ENCODE data around the gene PDCD1. TPM values are rescaled to one million over a fixed set of nuclear protein-coding genes. Genes with fewer than 3 reads are reported as not detected.

PDCD1 gene
- total RNA-seq, 1 experiment from 2014 or later = 0.22 TPM

- Histone ChIP-seq H3K9me3 (ENCODE audit: control insufficient read depth in 1 of 2, insufficient read depth in 1 of 2, low read depth in 1 of 2, low read length in 2 of 2) (peaks cover 0 to 9% of the 10 kb centered on the region in 2 experiments; a peak in 1 of 4 replicates), H3K27ac (ENCODE audit: low read depth, low read length) (no peak overlapping the region), H3K4me1 (ENCODE audit: control insufficient read depth in 1 of 2, insufficient read depth in 2 of 2, low read length in 2 of 2) (no peaks in the 10 kb centered on the region), H4K20me1 (ENCODE audit: insufficient read depth) (no peaks in the 10 kb centered on the region), H3K9ac (ENCODE audit: low read length) (no peak overlapping the region), H3K4me2 (ENCODE audit: low read length) (no peak overlapping the region), H3K36me3 (ENCODE audit: control insufficient read depth in 1 of 2, insufficient read depth in 2 of 2, low read length in 2 of 2) (no peaks in the 10 kb centered on the region), H2AFZ (ENCODE audit: low read depth, low read length, poor library complexity, severe bottlenecking) (no peak overlapping the region), H3K79me2 (ENCODE audit: insufficient read depth, low read length) (no peaks in the 10 kb centered on the region), H3K9me2 (ENCODE audit: insufficient read depth) (no peaks in the 10 kb centered on the region), H3K27me3 (ENCODE audit: insufficient read depth, low read length) (no peaks in the 10 kb centered on the region), H3K4me3 (replicated peaks in 1 of 2; ENCODE audit: low read depth in 1 of 2, low read length in 2 of 2) (no peak overlapping the region)
- no TSS peak for BruUV-seq (replicated peaks)
- ChIA-PET CTCF (no interaction called here), POLR2A (no interaction called here), RAD21 (ENCODE audit: low non-redundant PET in 1 of 2, low total read pairs in 2 of 2, uncharacterized antibody in 2 of 2, unreplicated experiment in 2 of 2) (no interaction called here)
- no peak for ATAC-seq
- DNase-seq (ENCODE audit: low read depth, low spot score) = no peak
- TF ChIP-seq RAD21 (IDR thresholded peaks at IDR 0.05; ENCODE audit: low read depth) (no peak), ZFX (IDR thresholded peaks at IDR 0.05) (no peak), EZH2phosphoT487 (IDR thresholded peaks at IDR 0.05; ENCODE audit: borderline replicate concordance) (no peak), SRF (IDR thresholded peaks at IDR 0.05; ENCODE audit: low read depth) (no peak), ZNF274 (IDR thresholded peaks at IDR 0.05; ENCODE audit: low read depth, low read length) (no peak), EZH2 (IDR thresholded peaks at IDR 0.05) (no peak), ELF1 (IDR thresholded peaks at IDR 0.05; ENCODE audit: borderline replicate concordance, low read depth) (no peak)
- TF ChIP-seq, protein P1, sequence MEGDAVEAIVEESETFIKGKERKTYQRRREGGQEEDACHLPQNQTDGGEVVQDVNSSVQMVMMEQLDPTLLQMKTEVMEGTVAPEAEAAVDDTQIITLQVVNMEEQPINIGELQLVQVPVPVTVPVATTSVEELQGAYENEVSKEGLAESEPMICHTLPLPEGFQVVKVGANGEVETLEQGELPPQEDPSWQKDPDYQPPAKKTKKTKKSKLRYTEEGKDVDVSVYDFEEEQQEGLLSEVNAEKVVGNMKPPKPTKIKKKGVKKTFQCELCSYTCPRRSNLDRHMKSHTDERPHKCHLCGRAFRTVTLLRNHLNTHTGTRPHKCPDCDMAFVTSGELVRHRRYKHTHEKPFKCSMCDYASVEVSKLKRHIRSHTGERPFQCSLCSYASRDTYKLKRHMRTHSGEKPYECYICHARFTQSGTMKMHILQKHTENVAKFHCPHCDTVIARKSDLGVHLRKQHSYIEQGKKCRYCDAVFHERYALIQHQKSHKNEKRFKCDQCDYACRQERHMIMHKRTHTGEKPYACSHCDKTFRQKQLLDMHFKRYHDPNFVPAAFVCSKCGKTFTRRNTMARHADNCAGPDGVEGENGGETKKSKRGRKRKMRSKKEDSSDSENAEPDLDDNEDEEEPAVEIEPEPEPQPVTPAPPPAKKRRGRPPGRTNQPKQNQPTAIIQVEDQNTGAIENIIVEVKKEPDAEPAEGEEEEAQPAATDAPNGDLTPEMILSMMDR (IDR thresholded peaks at IDR 0.05 in 2 of 3, conservative IDR thresholded peaks at IDR 0.05 in 1 of 3; ENCODE audit: borderline replicate concordance in 1 of 3, insufficient read depth in 1 of 3, low read depth in 2 of 3, low read length in 2 of 3) = no peak
- TF ChIP-seq, protein P2, sequence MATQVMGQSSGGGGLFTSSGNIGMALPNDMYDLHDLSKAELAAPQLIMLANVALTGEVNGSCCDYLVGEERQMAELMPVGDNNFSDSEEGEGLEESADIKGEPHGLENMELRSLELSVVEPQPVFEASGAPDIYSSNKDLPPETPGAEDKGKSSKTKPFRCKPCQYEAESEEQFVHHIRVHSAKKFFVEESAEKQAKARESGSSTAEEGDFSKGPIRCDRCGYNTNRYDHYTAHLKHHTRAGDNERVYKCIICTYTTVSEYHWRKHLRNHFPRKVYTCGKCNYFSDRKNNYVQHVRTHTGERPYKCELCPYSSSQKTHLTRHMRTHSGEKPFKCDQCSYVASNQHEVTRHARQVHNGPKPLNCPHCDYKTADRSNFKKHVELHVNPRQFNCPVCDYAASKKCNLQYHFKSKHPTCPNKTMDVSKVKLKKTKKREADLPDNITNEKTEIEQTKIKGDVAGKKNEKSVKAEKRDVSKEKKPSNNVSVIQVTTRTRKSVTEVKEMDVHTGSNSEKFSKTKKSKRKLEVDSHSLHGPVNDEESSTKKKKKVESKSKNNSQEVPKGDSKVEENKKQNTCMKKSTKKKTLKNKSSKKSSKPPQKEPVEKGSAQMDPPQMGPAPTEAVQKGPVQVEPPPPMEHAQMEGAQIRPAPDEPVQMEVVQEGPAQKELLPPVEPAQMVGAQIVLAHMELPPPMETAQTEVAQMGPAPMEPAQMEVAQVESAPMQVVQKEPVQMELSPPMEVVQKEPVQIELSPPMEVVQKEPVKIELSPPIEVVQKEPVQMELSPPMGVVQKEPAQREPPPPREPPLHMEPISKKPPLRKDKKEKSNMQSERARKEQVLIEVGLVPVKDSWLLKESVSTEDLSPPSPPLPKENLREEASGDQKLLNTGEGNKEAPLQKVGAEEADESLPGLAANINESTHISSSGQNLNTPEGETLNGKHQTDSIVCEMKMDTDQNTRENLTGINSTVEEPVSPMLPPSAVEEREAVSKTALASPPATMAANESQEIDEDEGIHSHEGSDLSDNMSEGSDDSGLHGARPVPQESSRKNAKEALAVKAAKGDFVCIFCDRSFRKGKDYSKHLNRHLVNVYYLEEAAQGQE (IDR thresholded peaks at IDR 0.05; ENCODE audit: low read depth) = no peak
- intact Hi-C loops (cut with micrococcal nuclease) = no loop called here
Observed at GRCh38 chr2:241866790-241867645, 8.3 kb upstream of the PDCD1 start.

Measured in HCT116 (cell line).